ENCODE results near the gene ELF3.
A peak's percentile ranks its signal among the peaks of the same experiment; 100 is the strongest.
"Not testable (repeated sequence)": the region's sequence is repeated elsewhere in the genome, so short reads cannot be mapped to it uniquely, and the experiment has no call there.

Gene ELF3

DNA sequence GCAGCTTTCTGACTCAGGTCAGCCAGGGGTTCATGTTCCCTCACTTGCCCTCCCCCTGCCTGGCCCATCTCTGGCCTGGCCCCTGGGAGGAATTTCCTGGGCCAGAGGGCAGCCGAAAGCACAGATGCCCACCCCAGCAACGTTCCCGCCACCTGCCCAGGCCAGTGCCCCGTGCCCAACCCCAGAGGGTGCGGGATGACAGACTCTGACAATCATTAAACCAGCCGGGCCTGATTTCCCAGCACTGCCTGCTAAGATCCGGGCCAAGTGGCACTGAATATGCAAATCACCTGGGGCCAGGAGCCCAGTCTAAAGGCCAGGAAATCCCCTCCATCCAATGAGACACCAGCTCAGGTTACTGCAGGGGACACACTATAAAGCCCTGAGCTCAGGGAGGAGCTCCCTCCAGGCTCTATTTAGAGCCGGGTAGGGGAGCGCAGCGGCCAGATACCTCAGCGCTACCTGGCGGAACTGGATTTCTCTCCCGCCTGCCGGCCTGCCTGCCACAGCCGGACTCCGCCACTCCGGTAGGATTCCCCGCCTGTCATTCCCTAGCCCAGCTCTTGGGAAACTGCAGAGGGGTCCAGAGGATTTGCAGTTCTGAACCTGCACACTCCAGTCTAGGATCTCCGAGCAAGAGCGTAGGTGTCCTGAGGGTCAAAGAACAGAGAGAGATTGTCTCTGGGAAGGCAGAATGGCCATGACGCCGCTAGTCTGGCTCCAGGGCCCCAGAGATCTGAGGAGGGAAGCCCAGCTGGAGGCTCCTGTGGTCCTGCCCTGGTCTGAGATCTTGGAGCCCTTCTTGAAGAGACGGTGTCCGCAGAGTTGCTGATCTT lies at the start of gene ELF3:
Gene ELF3, plus strand, starts transcription at position 408 of the 836 bp plus-strand sequence. CDS start 550 bp downstream, outside the sequence.
- DNase-seq (ENCODE audit: low spot score), result no peak

DNA sequence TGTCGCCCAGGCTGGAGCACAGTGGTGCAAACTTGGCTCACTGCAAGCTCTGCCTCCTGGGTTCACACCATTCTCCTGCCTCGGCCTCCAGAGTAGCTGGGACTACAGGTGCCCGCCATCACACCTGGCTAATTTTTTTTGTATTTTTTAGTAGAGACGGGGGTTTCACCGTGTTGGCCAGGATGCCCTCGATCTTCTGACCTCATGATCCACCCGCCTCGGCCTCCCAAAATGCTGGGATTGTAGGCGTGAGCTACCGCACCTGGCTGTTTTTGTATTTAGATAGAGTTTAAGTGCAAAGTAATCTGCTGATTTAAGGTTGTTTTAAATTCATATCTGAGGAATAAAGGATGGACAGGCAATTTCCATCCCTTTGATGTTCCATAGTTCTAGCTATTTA lies 48.0 kb upstream of the ELF3 start:
- not testable (repeated sequence) for DNase-seq (ENCODE audit: low spot score)

DNA sequence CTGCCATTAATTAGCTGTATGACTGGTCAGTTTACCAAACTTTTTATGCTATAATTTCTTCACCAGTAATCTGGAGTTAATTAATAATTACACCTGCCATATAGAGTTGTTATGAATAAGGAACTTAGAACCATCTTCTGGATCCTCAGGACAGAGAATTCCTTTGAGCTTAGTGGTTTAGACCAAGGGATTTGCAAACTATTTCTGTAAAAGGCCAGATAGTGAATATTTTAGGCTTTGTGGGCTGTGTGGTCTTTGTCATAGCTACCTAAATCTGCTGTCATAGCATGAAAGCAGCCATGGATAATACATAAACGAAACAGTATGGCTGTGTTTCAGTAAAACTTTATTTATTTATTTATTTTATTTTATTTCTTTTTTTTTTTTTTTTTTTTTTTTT lies 46.1 kb upstream of the ELF3 start:
- DNase-seq (ENCODE audit: low spot score), result no peak

GRCh38 chr1:201966171-201966570 lies 44.2 kb upstream of the ELF3 start:
- DNase-seq (ENCODE audit: low spot score), result no peak

DNA sequence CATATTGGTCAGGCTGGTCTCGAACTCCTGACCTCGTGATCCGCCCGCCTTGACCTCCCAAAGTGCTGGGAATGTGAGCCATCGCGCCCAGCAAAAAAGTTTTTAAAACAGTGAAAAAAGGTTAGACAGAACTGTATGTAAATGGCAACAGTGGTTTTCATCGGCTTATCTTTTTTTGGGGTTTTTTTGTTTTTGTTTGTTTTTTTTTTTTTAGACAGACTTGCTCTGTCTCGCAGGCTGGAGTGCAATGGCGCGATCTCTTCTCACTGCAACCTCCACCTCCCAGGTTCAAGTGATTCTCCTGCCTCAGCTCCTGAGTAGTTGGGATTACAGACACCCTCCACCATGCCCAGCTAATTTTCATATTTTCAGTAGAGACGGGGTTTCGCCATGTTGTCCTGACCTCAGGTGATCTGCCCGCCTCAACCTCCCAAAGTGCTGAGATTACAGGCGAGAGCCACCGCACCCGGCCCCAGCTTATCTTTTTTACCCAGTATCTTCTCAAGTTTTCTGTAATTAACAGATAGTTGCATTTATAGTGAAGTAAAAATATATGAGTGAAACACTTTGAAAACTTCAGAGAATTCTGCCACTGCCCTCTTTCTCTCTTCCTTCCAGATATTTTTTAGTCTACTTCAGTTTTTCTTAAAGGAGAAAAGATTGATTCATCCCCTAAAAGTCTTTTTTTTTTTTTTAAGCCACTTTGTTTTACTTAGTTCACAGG lies 42.0 kb upstream of the ELF3 start:
- no peak for DNase-seq (ENCODE audit: low spot score)

DNA sequence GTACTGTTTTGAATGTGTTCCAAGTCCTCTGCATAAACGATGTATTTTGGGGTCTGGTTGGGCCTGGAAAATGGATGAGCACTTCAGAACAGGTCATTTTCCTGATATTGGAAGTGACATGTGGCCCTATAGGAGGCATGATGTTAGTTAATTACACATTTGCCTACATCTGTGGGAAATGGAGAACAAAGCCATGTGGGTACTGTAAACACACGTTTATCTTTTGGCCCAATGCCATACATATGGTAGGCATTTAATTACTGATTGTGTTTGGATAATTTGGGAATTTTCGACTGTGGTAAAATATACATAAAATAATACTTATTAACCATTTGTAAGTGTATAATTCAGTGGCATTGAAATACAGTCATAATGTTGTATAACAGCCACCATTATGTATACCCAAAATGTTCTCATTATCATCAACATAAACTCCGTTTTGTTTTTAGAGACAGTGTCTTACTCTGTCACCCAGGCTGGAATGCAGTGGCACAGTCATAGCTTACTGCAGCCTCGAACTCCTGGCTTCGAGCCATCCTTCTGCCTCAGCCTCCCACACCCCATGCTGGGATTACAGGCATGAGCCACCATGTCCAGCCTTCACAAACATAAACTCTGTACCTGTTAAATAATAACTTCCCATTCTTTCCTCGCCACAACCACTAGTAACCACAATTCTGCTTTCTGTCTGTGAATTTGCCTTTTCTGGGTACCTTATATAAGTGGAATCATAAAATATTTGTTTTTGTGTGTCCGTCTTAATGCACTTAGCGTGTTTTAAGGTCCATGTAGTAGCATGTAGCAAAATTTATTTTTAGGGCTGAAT lies 39.8 kb upstream of the ELF3 start:
- DNase-seq (ENCODE audit: low spot score), result no peak

DNA sequence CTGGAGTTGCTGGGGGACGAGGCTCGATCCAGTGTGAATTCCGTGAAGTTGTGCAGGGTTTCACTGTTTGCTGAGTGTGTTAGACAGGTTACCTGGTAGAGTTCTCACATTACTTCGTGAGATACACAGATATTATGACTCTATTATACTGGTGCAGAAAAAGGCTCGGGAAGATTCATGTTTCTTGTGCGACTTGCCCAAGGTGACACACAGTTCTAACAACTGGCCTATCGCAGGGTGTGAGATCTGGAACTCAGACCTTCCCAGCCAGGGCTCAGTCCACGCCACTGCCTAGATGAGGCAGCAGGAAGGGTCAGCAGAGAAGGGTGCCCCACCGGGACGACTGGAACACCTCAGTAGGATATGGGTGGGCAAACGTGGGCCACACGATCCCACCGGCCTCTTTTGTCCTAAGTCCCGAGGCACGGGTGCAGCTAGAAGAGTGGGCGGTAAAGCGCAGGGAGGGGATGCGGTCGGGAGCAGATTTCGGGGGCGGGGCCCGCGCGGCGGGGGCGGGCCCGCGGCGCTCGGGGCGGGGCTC lies 28.2 kb upstream of the ELF3 start:
- DNase-seq (ENCODE audit: low spot score), result peak; percentile 79

DNA sequence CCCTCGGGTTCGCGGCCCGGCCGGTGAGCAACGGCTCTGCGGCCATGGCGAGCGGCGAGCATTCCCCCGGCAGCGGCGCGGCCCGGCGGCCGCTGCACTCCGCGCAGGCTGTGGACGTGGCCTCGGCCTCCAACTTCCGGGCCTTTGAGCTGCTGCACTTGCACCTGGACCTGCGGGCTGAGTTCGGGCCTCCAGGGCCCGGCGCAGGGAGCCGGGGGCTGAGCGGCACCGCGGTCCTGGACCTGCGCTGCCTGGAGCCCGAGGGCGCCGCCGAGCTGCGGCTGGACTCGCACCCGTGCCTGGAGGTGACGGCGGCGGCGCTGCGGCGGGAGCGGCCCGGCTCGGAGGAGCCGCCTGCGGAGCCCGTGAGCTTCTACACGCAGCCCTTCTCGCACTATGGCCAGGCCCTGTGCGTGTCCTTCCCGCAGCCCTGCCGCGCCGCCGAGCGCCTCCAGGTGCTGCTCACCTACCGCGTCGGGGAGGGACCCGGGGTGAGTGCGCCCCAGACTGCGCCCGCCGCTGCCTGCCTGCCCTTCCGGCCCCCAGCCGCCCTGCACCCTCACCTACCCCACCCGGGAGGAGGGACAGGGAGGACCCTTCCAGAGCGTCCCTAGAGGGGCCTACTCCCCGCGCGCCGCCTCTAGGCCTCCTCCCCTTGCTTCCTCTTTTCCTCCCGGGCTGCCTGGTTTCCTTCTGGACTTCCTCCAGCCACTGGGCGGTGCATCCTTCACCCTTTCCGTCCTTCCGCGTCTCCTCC lies 27.6 kb upstream of the ELF3 start, which contains the start of gene RNPEP:
Gene RNPEP, plus strand, starts transcription at position 26 of the 757 bp plus-strand sequence. Its CDS starts 19 bp downstream, at position 45.
- DNase-seq (ENCODE audit: low spot score), result peak; percentile 87

GRCh38 chr1:201983380-201983805 lies 27.0 kb upstream of the ELF3 start:
- DNase-seq (ENCODE audit: low spot score), result no peak

GRCh38 chr1:201984446-201984845 lies 25.9 kb upstream of the ELF3 start:
- DNase-seq (ENCODE audit: low spot score), result no peak

DNA sequence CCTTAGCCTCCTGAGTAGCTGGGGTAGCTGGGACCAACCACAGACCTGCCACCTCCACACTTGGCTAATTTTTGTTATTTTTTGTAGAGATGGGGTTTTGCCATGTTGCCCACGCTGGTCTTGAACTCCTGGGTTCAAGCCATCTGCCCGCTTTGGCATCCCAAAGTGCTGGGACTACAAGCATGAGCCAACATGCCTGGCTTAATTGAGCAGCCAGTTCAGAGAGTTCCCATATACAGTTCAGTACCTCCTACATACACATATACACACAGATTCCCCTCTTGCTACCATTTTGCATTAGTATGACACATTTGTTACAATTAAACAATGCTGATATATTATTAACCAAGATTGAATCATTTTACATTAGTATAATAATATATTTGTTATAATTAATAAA lies 25.0 kb upstream of the ELF3 start:
- DNase-seq (ENCODE audit: low spot score), result no peak

DNA sequence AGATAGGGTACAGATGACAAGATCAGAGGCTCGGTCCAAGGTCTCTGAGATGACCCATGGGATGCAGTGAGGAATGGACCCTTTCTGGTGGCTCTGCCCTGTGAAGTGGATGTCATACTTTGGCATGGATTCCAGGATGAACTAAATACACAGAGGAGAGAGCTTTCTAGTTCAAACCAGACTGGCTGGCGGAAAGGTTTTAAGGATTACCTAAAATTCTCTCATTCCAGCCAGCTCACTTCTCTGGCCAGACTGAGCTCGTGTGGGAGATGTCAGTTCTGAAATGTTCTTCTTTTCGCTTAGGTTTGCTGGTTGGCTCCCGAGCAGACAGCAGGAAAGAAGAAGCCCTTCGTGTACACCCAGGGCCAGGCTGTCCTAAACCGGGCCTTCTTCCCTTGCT lies 21.8 kb upstream of the ELF3 start:
- DNase-seq (ENCODE audit: low spot score), result no peak

GRCh38 chr1:201989354-201990128 lies 20.8 kb upstream of the ELF3 start:
- DNase-seq (ENCODE audit: low spot score), result no peak

DNA sequence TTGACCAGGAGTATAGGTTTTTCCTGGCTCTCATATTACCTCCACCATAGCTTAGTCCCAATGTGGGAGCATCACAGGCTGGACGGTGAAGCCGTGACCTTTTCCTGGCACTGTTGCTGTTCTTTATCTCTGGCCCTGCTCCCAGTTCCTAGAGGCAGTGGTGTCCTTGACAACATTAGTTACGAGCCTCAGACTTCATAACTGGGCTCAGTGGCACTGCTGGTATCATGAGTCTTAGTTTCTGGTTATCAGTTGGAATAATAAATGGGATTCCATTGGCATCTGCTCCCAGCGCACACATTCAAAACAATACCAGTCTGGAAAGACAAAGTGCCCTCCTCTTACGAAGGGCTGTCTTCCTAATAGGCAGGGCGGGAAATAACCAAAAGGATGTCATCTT lies 20.0 kb upstream of the ELF3 start:
- DNase-seq (ENCODE audit: low spot score), result no peak

- DNase-seq (ENCODE audit: low spot score), result peak; percentile 72
Observed at GRCh38 chr1:201999625-202000238, 10.7 kb upstream of the ELF3 start.

GRCh38 chr1:202002507-202002906 lies 7.9 kb upstream of the ELF3 start:
- DNase-seq (ENCODE audit: low spot score), result no peak

- no peak for DNase-seq (ENCODE audit: low spot score)
Observed at GRCh38 chr1:202004711-202005110, 5.7 kb upstream of the ELF3 start.

DNA sequence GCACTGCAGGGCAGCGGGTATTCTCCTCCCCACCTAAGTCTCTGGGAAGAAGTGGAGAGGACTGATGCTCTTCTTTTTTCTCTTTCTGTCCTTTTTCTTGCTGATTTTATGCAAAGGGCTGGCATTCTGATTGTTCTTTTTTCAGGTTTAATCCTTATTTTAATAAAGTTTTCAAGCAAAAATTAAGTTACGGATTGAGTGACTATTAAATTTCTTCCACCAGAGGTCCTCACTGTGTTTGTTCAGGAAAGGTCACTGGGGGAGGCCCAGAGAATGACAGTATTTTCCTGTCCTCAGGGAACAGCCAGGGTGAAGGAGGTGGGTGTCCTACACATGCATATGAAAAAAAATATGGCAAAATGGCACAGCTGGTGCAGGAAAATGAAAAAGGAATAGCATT lies 4.4 kb upstream of the ELF3 start:
- peak; percentile 63 for DNase-seq (ENCODE audit: low spot score)

- DNase-seq (ENCODE audit: low spot score), result no peak
Observed at GRCh38 chr1:202007304-202007703, 3.1 kb upstream of the ELF3 start.
